K562 (cell line): Measurements from ENCODE around the gene SRSF9. TPM values are rescaled to one million over a fixed set of nuclear protein-coding genes. Genes with fewer than 3 reads are reported as not detected.

Source experiments
- SPI1 ChIP-seq: IDR thresholded peaks from 2 replicates; pipeline ENCODE4 v1.6.1; 2011; ENCODE audit warnings: low read depth, low read length, control low read depth, borderline replicate concordance
- polyA plus RNA-seq, 8 experiments: library from polyadenylated mRNA; depleted of rRNA in 4 of 8; stranded (reverse) in 5 of 8; unstranded in 3 of 8; fragments of >200 nt; fragmentation: Nextera tagmentation in 2 of 8; fragmentation: Illumina TruSeq in 1 of 8; extraction: Ambion mirVana in 2 of 8; extraction: Trizol in 1 of 8; gene quantifications; 2 replicates each; pipeline versions ENCODE4 v1.2.1 to v1.2.3, GENCODE V29; 2011 to 2014; ENCODE audit warnings: inconsistent platforms in 1 of 8, missing spikeins in 1 of 8
- total RNA-seq, 7 experiments: library from RNA; depleted of rRNA in 6 of 7; stranded (reverse); fragments of >200 nt in 6 of 7; fragmentation: Illumina TruSeq in 2 of 7; extraction: Trizol in 2 of 7; gene quantifications; 2 replicates each; pipeline versions ENCODE4 v1.2.1 to v1.2.3, GENCODE V29; 2011 to 2021; ENCODE audit warnings: low replicate concordance in 1 of 7
- TF ChIP-seq, protein P1 (sequence below): fragments of 150-350 bp; IDR thresholded peaks from 2 replicates; pipeline ENCODE4 v1.6.1; 2014; ENCODE audit warnings: low read depth, mild to moderate bottlenecking, low read length, borderline replicate concordance
- TF ChIP-seq, protein P2 (sequence below): fragments of 250-450 bp; sonication (Bioruptor Pico); IDR thresholded peaks from 2 replicates; pipeline ENCODE4 v1.5.0; 2021; ENCODE audit warnings: mild to moderate bottlenecking, moderate library complexity

SRSF9 gene
- total and polyA plus RNA-seq, 9 of the 15 experiments (the other 6 are each of a cell fraction or from before 2014, with no cell fraction given) = 40.3 to 291 (median 230) TPM

DNA sequence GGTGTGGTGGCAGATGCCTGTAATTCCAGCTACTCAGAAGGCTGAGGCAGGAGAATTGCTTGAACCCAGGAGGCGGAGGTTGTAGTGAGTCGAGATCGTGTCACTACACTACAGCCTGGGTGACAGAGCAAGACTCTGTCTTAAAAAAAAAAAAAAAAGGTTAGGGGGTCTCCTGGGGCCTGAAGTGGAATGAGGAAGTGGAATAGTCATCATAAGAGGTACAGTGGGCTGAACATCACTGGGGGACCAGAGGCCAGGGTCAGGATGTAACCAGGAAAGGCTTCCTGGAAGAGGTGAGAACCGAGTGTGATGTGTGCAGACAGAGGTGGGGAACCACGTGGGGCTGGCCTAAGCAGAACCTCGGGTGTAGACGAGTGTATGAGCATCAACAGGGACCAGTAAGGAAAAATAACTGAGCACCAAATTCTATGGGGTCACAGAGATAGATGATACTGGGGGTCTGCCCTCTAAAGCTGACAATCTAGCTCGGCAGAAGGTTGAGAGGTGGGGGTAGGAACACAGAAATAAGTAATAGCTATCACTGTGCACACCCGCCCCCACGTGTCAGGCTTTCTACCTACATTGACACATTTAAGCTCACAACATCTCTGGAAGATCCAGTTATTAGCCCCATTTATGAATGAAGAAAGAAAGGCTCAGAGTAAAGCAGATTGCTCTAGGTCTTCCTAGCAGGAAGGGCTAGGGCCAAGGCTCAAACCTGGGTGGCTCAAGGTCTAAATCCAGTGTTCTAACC, 36.6 kb downstream of the SRSF9 start (continued):
- TF ChIP-seq, protein P1, sequence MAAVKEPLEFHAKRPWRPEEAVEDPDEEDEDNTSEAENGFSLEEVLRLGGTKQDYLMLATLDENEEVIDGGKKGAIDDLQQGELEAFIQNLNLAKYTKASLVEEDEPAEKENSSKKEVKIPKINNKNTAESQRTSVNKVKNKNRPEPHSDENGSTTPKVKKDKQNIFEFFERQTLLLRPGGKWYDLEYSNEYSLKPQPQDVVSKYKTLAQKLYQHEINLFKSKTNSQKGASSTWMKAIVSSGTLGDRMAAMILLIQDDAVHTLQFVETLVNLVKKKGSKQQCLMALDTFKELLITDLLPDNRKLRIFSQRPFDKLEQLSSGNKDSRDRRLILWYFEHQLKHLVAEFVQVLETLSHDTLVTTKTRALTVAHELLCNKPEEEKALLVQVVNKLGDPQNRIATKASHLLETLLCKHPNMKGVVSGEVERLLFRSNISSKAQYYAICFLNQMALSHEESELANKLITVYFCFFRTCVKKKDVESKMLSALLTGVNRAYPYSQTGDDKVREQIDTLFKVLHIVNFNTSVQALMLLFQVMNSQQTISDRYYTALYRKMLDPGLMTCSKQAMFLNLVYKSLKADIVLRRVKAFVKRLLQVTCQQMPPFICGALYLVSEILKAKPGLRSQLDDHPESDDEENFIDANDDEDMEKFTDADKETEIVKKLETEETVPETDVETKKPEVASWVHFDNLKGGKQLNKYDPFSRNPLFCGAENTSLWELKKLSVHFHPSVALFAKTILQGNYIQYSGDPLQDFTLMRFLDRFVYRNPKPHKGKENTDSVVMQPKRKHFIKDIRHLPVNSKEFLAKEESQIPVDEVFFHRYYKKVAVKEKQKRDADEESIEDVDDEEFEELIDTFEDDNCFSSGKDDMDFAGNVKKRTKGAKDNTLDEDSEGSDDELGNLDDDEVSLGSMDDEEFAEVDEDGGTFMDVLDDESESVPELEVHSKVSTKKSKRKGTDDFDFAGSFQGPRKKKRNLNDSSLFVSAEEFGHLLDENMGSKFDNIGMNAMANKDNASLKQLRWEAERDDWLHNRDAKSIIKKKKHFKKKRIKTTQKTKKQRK = no peak
- TF ChIP-seq, protein P2, sequence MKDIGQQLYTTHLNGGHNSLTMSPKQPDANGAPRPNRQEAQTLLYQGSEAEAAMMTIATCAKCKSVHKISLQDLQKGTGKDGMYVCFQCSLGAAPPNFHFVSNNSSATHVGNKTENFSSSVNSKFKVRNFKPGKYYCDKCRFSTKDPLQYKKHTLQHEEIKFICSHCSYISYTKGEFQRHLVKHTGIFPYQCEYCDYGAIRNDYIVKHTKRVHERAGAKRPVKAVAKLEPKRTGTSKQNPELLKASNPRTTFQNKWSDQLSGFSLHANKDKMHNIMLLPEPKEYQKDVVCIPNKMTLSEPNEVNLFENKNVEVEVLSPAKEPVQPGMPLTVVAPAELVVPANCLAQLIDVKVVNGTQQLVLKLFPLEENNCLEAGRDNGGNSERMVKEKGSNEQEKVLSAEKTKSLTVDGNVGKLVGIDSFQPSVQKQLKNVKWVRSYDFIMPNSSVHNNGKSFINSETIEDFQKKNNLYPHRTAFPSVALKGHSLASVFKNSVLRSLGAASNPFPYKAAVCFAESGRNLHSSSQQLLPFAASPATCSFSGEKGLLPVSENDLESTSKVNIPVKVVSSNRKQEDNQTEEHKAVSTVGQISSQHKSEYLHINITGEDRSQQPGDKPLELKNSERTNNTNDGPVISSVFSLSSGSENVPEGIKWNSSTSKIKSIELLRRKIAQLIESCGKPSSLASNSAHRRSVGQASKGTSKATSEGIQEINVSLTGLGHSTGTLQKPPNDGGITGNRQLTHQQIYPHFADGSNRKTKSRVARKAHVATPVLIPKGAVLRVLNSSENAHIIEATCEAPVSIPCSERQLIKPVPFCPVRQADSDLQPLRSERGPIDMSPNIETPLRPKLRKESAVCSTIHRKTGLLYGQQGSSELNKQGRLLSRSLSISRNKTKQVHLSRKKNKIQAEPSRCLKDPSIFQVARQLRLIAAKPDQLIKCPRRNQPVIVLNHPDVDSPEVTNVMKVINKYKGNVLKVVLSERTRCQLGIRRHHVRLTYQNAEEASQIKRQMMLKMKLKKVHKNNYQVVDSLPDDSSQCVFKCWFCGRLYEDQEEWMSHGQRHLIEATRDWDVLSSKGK (CRISPR knock-in tag) = no peak
- TF ChIP-seq SPI1 = peak; percentile 69; the same call in 1 of the 2 replicates
